Measurements from ENCODE around the gene ZNF622.
"Not testable (repeated sequence)": the region's sequence is repeated elsewhere in the genome, so short reads cannot be mapped to it uniquely, and the experiment has no call there.

GRCh38 chr5:16436065-16436682 is 29.4 kb downstream of the ZNF622 start:
- TF ChIP-seq, protein P1, sequence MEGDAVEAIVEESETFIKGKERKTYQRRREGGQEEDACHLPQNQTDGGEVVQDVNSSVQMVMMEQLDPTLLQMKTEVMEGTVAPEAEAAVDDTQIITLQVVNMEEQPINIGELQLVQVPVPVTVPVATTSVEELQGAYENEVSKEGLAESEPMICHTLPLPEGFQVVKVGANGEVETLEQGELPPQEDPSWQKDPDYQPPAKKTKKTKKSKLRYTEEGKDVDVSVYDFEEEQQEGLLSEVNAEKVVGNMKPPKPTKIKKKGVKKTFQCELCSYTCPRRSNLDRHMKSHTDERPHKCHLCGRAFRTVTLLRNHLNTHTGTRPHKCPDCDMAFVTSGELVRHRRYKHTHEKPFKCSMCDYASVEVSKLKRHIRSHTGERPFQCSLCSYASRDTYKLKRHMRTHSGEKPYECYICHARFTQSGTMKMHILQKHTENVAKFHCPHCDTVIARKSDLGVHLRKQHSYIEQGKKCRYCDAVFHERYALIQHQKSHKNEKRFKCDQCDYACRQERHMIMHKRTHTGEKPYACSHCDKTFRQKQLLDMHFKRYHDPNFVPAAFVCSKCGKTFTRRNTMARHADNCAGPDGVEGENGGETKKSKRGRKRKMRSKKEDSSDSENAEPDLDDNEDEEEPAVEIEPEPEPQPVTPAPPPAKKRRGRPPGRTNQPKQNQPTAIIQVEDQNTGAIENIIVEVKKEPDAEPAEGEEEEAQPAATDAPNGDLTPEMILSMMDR (IDR thresholded peaks at IDR 0.05) = not testable (repeated sequence)
- TF ChIP-seq POLR2A (IDR thresholded peaks at IDR 0.05) = not testable (repeated sequence)
